Activated naive CD8-positive, alpha-beta T cell (primary cell): ENCODE data around the gene TTC16.

Source experiments
- H3K27ac Mint-ChIP-seq: one replicate; pipeline ENCODE4 v1.8.0; 2021; ENCODE audit warnings: mixed read lengths
- H3K27me3 Mint-ChIP-seq: one replicate; pipeline ENCODE4 v1.8.0; 2021; ENCODE audit warnings: mixed read lengths
- H3K36me3 Mint-ChIP-seq: one replicate; pipeline ENCODE4 v1.8.0; 2021; ENCODE audit warnings: mixed read lengths
- H3K4me1 Mint-ChIP-seq: one replicate; pipeline ENCODE4 v1.8.0; 2021; ENCODE audit warnings: low read depth, mixed read lengths
- H3K4me3 Mint-ChIP-seq: one replicate; pipeline ENCODE4 v1.8.0; 2021; ENCODE audit warnings: mild to moderate bottlenecking, mixed read lengths
- H3K9me3 Mint-ChIP-seq: one replicate; pipeline ENCODE4 v1.8.0; 2021; ENCODE audit warnings: low read depth, mixed read lengths

TTC16 gene

GRCh38 chr9:127707766-127708165 lies 8.1 kb upstream of the TTC16 start:
- no peaks in the 10 kb centered on the region for H3K9me3 Mint-ChIP-seq
- H3K27me3 Mint-ChIP-seq: no peaks in the 10 kb centered on the region
- H3K4me3 Mint-ChIP-seq: no peak overlapping the region
- H3K27ac Mint-ChIP-seq: no peak overlapping the region
- peaks cover 2% of the 10 kb centered on the region for H3K36me3 Mint-ChIP-seq
- peaks cover 31% of the 10 kb centered on the region for H3K4me1 Mint-ChIP-seq

DNA sequence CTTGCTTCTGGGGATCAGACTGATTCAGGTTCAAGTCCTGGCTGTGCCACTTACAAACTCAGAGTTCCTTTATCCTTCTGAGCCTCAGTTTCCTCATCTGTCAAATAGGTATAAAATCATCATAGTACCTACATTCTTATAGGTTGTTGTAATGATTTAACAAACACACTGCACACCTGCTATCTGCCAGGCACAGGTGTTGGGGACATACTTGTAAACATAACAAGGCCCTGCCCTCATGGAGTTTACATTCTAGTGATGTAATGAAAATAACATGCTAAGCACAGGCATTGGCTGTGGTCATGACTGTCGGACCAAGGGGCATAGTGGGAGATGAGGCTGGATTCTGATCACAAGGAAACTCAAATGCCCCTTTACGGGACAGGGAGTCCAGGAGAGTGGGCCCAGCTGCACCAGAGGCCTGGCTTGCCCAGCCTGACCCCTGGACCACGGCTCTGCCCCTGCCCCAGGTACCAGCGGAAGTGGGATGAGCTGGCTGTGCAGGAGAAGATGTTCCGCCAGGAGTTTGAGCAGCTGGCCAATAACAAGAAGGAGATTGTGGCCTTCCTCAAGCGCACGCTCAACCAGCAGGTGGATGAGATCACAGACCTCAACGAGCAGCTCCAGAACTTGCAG lies 6.8 kb upstream of the TTC16 start:
- Mint-ChIP-seq H3K9me3 (no peaks in the 10 kb centered on the region), H3K27me3 (no peaks in the 10 kb centered on the region), H3K4me1 (peaks cover 34% of the 10 kb centered on the region), H3K36me3 (peaks cover 2% of the 10 kb centered on the region), H3K27ac (no peak overlapping the region), H3K4me3 (no peak overlapping the region)

DNA sequence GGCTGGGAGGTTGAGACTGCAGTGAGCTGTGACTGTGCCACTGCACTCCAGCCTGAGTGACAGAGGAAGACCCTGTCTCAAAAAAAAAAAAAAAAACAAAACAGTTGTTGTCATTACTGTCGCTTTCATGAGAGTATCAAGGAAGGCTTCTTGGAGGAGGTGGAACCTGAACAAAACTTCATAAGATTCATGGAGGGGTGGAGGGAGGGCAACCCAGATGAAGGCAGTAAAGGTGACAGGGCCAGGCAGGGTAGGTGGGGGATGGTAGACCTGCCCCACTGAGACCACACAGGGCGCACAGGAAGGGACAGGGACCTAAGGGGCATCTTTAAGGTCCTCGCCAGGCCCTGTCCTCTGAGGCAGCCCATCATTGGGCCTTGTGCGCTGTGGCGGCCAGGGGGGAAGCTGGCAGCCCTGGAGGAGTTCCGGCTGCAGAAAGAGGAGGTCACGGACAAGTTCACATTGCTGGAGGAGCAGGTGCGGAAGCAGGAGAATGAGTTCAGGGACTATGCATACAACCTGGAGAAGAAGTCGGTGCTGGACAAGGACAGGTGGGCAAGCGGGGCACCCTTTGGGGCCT lies 5.6 kb upstream of the TTC16 start:
- Mint-ChIP-seq H3K36me3 (peaks cover 2% of the 10 kb centered on the region), H3K4me1 (peaks cover 38% of the 10 kb centered on the region), H3K27ac (no peak overlapping the region), H3K9me3 (no peaks in the 10 kb centered on the region), H3K27me3 (no peaks in the 10 kb centered on the region), H3K4me3 (no peak overlapping the region)

DNA sequence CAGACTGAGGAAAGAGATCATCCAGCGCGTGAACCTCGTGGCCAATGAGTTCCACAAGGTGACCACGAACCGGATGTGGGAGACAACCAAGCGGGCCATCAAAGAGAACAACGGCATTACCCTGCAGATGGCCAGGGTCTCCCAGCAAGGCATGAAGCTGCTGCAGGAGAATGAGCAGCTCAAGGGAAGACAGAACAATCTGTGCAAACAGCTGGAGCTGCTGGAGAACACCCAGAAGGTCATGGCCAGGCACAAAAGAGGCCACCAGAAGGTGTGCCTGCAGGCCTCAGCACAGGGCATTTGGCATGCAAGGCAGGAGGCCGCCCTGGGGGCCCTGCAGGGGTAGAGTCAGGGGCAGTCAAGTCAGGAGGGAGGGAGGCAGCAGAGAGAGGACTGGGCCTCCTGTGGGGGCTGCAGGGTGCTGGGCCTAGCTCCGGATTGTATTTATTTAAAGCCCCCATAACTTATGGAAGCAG lies 4.6 kb upstream of the TTC16 start:
- peaks cover 2% of the 10 kb centered on the region for H3K36me3 Mint-ChIP-seq
- peaks cover 44% of the 10 kb centered on the region for H3K4me1 Mint-ChIP-seq
- no peak overlapping the region for H3K27ac Mint-ChIP-seq
- no peaks in the 10 kb centered on the region for H3K27me3 Mint-ChIP-seq
- no peaks in the 10 kb centered on the region for H3K9me3 Mint-ChIP-seq
- peak overlapping the region; percentile 31 for H3K4me3 Mint-ChIP-seq

- H3K4me3 Mint-ChIP-seq: no peak overlapping the region
- peaks cover 44% of the 10 kb centered on the region for H3K4me1 Mint-ChIP-seq
- no peaks in the 10 kb centered on the region for H3K27me3 Mint-ChIP-seq
- H3K27ac Mint-ChIP-seq: no peak overlapping the region
- H3K36me3 Mint-ChIP-seq: peaks cover 2% of the 10 kb centered on the region
- no peaks in the 10 kb centered on the region for H3K9me3 Mint-ChIP-seq
These were observed 4.0 kb upstream of the TTC16 start for GRCh38 chr9:127711831-127712274.

DNA sequence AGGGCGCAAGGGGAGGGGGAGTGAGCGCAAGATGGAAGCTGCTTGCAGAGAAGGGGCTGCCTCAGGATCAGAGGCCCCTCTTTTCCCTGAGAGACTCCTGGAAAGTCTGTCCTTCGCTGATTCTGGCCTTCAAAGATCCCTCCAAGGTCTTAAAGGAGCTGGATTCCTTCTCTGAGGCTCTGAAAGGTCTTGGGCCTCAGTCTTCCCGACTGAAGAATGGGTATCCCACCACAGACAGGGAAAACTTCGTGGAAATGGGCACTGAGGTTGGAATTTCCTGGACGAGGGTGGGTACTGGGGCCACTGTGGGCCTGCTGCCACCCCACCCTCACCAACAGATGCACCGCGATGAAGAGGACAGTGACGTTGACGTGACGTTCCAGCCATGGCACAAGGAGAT lies 3.5 kb upstream of the TTC16 start:
- H3K9me3 Mint-ChIP-seq: no peaks in the 10 kb centered on the region
- H3K4me1 Mint-ChIP-seq: peaks cover 39% of the 10 kb centered on the region
- H3K4me3 Mint-ChIP-seq: no peak overlapping the region
- no peaks in the 10 kb centered on the region for H3K27me3 Mint-ChIP-seq
- peaks cover 2% of the 10 kb centered on the region for H3K36me3 Mint-ChIP-seq
- no peak overlapping the region for H3K27ac Mint-ChIP-seq

GRCh38 chr9:127712867-127713266 lies 3.0 kb upstream of the TTC16 start:
- H3K36me3 Mint-ChIP-seq: peaks cover 2% of the 10 kb centered on the region
- no peaks in the 10 kb centered on the region for H3K27me3 Mint-ChIP-seq
- H3K4me1 Mint-ChIP-seq: peaks cover 34% of the 10 kb centered on the region
- H3K9me3 Mint-ChIP-seq: no peaks in the 10 kb centered on the region
- H3K4me3 Mint-ChIP-seq: no peak overlapping the region
- no peak overlapping the region for H3K27ac Mint-ChIP-seq

DNA sequence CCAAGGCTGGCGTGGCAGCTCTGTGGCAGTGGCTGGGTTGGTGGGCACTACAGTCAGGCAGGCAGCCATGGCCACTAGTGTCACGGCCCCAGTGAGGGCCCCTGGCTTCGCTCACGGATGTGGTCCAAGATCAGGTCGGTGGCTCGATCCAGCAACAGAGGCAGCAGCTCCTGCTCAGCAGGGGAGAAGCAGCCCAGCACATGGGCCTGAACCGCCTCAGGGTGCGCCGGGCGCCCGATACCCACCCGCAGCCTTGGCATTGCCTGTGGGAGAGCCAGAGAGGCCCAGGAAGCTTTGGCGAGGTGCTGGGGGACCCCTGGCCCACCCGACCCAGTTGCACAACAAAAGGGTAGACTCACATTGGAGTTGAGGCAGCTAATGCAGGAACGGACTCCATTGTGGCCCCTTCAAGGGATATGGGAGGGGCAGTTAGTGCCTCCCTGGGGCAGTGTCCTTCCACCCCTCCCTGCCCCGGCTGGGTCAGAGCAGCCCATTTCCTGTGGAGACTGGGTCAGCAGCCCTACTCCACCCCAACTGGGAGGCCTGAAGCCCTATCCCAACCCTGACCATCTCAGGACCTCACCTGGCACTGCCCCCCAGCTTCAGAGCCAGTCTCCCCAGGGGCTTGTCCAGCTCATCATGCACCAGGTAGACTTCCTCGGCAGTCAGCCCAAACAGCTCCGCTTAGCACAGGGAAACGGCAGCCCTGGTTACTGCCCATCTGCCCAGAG lies 1.7 kb upstream of the TTC16 start:
- Mint-ChIP-seq H3K27me3 (no peaks in the 10 kb centered on the region), H3K4me1 (peaks cover 36% of the 10 kb centered on the region), H3K9me3 (no peaks in the 10 kb centered on the region), H3K36me3 (no peaks in the 10 kb centered on the region), H3K27ac (peak overlapping the region; percentile 34), H3K4me3 (peak overlapping the region; percentile 85)

GRCh38 chr9:127714951-127715469 lies 869 bp upstream of the TTC16 start:
- Mint-ChIP-seq H3K4me1 (peaks cover 44% of the 10 kb centered on the region), H3K27me3 (no peaks in the 10 kb centered on the region), H3K27ac (peak overlapping the region; percentile 98), H3K36me3 (no peaks in the 10 kb centered on the region), H3K4me3 (peak overlapping the region; percentile 100), H3K9me3 (no peaks in the 10 kb centered on the region)

DNA sequence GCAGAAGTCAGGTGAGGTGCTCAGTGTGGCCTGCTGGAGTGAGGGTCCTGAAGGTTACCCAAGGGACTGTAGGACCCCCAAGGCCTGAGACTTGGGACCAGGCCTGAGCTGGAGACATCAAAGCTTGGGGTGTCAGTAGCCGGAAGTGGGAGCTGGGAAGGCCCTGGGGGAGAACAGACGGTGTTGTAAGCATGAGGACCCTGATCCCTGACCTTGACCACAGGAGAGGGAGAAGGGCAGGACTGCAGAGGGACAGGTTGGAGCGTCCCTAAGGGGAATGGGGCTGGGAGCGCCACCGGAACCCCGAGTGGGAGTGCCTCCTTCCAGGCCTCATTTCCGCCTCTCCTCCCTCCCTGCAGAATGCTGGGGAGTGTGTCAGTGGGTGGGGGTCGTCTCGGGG lies 533 bp downstream of the TTC16 start:
- no peaks in the 10 kb centered on the region for H3K9me3 Mint-ChIP-seq
- H3K4me1 Mint-ChIP-seq: peaks cover 42% of the 10 kb centered on the region
- peak overlapping the region; percentile 98 for H3K27ac Mint-ChIP-seq

GRCh38 chr9:127717766-127718165 lies 1.9 kb downstream of the TTC16 start:
- no peak overlapping the region for H3K27ac Mint-ChIP-seq

More for the DNA sequence above, 533 bp downstream of the TTC16 start:
- Mint-ChIP-seq H3K4me3 (peak overlapping the region; percentile 100), H3K36me3 (no peaks in the 10 kb centered on the region), H3K27me3 (no peaks in the 10 kb centered on the region)

GRCh38 chr9:127720031-127720864 lies 4.4 kb downstream of the TTC16 start:
- peaks cover 33% of the 10 kb centered on the region for H3K4me1 Mint-ChIP-seq
- no peaks in the 10 kb centered on the region for H3K36me3 Mint-ChIP-seq
- no peaks in the 10 kb centered on the region for H3K9me3 Mint-ChIP-seq
- peak overlapping the region; percentile 11 for H3K4me3 Mint-ChIP-seq
- no peaks in the 10 kb centered on the region for H3K27me3 Mint-ChIP-seq
- peak overlapping the region; percentile 90 for H3K27ac Mint-ChIP-seq

More at GRCh38 chr9:127717766-127718165, 1.9 kb downstream of the TTC16 start:
- Mint-ChIP-seq H3K27me3 (no peaks in the 10 kb centered on the region), H3K36me3 (no peaks in the 10 kb centered on the region), H3K4me1 (peaks cover 37% of the 10 kb centered on the region), H3K4me3 (no peak overlapping the region), H3K9me3 (no peaks in the 10 kb centered on the region)

DNA sequence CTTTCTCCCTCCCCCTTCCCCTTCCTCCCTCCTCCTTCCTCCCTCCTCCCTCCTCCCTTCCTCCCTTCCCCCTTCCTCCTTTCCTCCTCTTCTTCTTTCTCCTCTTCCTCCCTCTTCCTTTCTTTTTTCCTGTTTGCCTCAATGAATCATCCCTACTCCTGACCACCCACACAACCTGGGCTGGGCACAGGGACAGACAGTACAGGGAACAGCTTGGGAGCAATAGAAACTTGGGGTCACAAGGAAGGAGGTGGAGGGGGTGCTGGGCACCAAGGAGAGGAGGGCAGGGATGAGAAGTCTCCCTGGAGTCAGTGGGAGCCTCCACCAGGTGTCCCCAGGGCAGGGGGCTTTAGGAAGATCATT lies 5.0 kb downstream of the TTC16 start:
- no peaks in the 10 kb centered on the region for H3K9me3 Mint-ChIP-seq
- H3K27ac Mint-ChIP-seq: peak overlapping the region; percentile 79
- no peaks in the 10 kb centered on the region for H3K27me3 Mint-ChIP-seq
- H3K36me3 Mint-ChIP-seq: no peaks in the 10 kb centered on the region
- H3K4me1 Mint-ChIP-seq: peaks cover 30% of the 10 kb centered on the region
- peak overlapping the region; percentile 35 for H3K4me3 Mint-ChIP-seq

DNA sequence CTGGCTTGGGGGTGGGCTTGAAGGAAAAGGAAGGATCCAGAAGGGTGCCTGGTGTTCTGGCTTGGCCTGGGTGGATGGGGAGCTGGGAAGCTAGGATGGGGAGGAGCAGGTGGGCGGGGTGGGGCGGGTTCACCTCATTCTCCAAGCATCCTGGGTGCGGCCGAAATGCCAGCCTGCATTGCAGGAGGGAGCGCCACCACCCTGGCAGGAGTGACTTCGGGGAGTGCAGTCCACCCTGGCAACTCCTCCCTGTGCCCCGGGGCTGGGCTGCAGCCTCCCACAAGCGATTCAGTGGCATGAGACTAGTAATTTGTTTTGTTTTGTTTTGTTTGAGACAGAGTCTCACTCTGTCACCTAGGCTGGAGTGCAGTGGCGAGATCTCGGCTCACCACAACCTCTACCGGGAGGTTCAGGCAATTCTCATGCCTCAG lies 5.5 kb downstream of the TTC16 start:
- H3K4me3 Mint-ChIP-seq: peak overlapping the region; percentile 35
- peak overlapping the region; percentile 61 for H3K27ac Mint-ChIP-seq
- H3K9me3 Mint-ChIP-seq: no peaks in the 10 kb centered on the region
- H3K36me3 Mint-ChIP-seq: no peaks in the 10 kb centered on the region
- no peaks in the 10 kb centered on the region for H3K27me3 Mint-ChIP-seq
- peaks cover 24% of the 10 kb centered on the region for H3K4me1 Mint-ChIP-seq
